ENCODE measurements around the gene CCP110. TPM values are rescaled to one million over a fixed set of nuclear protein-coding genes. Genes with fewer than 3 reads are reported as not detected.

CCP110 gene
- total RNA-seq, 4 donors from 2014 or later: 14.0 to 16.1 (median 15.1) TPM

DNA sequence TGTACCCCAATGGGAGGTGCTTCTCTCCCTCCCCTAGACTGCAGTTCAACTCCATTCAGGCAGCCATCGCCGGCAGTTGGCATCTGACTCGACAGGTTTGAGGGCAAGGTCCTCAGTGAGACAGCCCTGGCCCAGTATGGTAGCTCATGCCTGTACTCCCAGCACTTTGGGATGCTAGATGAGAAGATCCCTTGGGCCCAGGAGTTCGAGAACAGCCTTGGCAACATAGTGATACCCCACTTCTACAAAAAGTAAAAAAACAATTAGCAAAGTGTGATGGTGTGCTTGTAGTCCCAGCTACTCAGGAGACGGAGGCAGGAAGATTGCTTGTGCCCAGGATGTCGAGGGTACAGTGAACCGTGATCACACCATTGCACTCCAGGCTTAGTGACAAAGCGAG lies 43.8 kb downstream of the CCP110 start:
- no peak overlapping the region for H3K4me3 ChIP-seq
- intact Hi-C loops (cut with DNase I): no loop called here
- TF ChIP-seq EP300 (IDR thresholded peaks at IDR 0.05): no peak
- TF ChIP-seq, protein P1, sequence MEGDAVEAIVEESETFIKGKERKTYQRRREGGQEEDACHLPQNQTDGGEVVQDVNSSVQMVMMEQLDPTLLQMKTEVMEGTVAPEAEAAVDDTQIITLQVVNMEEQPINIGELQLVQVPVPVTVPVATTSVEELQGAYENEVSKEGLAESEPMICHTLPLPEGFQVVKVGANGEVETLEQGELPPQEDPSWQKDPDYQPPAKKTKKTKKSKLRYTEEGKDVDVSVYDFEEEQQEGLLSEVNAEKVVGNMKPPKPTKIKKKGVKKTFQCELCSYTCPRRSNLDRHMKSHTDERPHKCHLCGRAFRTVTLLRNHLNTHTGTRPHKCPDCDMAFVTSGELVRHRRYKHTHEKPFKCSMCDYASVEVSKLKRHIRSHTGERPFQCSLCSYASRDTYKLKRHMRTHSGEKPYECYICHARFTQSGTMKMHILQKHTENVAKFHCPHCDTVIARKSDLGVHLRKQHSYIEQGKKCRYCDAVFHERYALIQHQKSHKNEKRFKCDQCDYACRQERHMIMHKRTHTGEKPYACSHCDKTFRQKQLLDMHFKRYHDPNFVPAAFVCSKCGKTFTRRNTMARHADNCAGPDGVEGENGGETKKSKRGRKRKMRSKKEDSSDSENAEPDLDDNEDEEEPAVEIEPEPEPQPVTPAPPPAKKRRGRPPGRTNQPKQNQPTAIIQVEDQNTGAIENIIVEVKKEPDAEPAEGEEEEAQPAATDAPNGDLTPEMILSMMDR (IDR thresholded peaks at IDR 0.05): no peak
- TF ChIP-seq POLR2A (IDR thresholded peaks at IDR 0.05; ENCODE audit: low read depth): no peak
- no peak for TF ChIP-seq POLR2AphosphoS5 (IDR thresholded peaks at IDR 0.05)

DNA sequence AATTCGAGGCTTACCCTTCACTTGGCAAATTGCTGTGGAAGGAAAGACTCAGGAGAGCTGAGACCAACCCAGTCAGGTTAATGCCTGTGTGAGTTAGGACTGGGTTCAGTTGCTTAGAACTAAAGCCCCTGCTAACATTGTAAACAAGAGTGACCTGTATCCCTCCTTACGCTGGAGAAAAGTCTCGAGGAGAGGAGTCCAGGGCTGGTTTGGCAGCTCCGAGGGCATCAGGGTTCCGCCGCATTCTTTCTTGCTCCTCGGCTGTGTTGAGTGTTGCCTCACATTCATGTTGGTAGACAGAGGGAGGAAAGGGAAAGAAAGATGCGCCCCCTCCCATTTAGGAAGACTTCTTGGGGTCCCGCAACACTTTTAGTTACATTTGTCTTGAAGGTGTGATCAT lies 50.3 kb downstream of the CCP110 start:
- 88% methylated on average over 9 of the region's 9 CpGs for WGBS
- DNase-seq (ENCODE audit: extremely low spot score): no peak
- H3K27ac ChIP-seq (replicated peaks in 1 of 4): no peak overlapping the region
- peaks cover 10 to 15% (median 12%) of the 10 kb centered on the region in 4 donors for H3K4me1 ChIP-seq
- no peak for TF ChIP-seq POLR2AphosphoS5 (IDR thresholded peaks at IDR 0.05)
- TF ChIP-seq, protein P1 (IDR thresholded peaks at IDR 0.05): no peak
- no peak for TF ChIP-seq POLR2A (IDR thresholded peaks at IDR 0.05; ENCODE audit: low read depth)
- TF ChIP-seq EP300 (IDR thresholded peaks at IDR 0.05): no peak
- intact Hi-C loops (cut with DNase I): no loop called here
- H3K9me3 ChIP-seq: no peaks in the 10 kb centered on the region
- peaks cover 53 to 95% (median 83%) of the 10 kb centered on the region in 4 donors for H3K36me3 ChIP-seq
- no peaks in the 10 kb centered on the region for H3K27me3 ChIP-seq
- H3K4me3 ChIP-seq: no peak overlapping the region

More for the DNA sequence above, 43.8 kb downstream of the CCP110 start:
- no peak overlapping the region for H3K27ac ChIP-seq (replicated peaks in 1 of 4)
- no peaks in the 10 kb centered on the region for H3K4me1 ChIP-seq
- peaks cover 0 to 8% (median 0%) of the 10 kb centered on the region in 4 donors for H3K9me3 ChIP-seq
- 86% methylated on average over 4 of the region's 8 CpGs for WGBS
- no peak for DNase-seq (ENCODE audit: extremely low spot score)
- H3K27me3 ChIP-seq: no peaks in the 10 kb centered on the region
- peaks cover 46 to 79% (median 77%) of the 10 kb centered on the region in 4 donors for H3K36me3 ChIP-seq

DNA sequence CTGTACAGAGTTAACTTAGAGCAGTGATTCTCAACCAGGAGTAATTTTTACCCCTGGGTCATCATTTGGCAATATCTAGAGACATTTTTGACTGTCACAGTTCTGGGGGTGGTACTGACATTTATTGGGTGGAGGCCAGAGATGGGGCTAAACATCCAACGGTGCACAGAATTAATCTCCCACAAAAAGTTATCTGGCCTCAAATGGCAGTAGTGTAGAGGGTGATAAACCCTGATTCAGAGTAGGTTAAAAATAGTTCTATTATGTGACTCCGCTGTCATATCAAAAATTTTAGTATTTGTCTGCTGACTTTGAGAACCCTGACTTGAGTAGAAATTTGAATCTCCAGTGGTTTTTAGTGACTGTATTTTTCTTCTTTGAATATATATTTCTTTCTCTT lies 50.9 kb downstream of the CCP110 start:
- H3K27ac ChIP-seq (replicated peaks in 1 of 4): no peak overlapping the region
- intact Hi-C loops (cut with DNase I): no loop called here
- no peak for DNase-seq (ENCODE audit: extremely low spot score)
- H3K4me3 ChIP-seq: no peak overlapping the region
- WGBS: 75% methylated on average over 2 of the region's 2 CpGs
- TF ChIP-seq EP300 (IDR thresholded peaks at IDR 0.05) (no peak), POLR2AphosphoS5 (IDR thresholded peaks at IDR 0.05) (no peak), POLR2A (IDR thresholded peaks at IDR 0.05; ENCODE audit: low read depth) (no peak)
- TF ChIP-seq, protein P1 (IDR thresholded peaks at IDR 0.05): no peak
- no peaks in the 10 kb centered on the region for H3K9me3 ChIP-seq
- peaks cover 47 to 95% (median 83%) of the 10 kb centered on the region in 4 donors for H3K36me3 ChIP-seq
- H3K4me1 ChIP-seq: peaks cover 10 to 21% (median 18%) of the 10 kb centered on the region in 4 donors
- no peaks in the 10 kb centered on the region for H3K27me3 ChIP-seq

DNA sequence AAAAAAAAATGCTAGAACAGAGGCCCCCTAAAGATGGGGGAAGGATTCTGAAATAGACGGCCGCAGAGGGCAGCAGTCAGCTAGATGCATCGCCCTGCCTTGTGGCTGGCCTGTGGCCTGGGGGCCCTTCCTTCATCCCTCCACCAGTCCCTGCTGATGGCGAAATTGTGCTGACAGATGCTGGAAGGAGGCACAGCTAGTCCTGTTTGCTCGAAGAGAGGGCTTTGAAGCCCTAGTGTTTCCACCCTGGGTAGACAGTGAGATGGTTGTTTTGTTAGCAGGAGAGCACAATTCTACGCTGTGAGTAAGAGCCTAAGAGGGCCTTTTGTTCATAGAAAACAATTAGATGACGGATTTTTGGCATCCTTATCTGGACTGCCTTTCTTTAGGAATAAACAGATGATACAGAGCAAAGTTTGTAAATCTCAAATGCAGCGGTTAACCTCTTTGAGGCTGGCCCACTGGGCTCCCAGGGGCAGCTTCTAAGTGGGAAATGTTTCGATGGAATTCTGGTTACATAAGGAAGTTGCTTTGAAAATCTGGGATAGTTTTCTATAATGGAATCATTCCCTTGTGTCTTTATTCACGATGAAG lies 54.7 kb downstream of the CCP110 start:
- TF ChIP-seq POLR2AphosphoS5 (IDR thresholded peaks at IDR 0.05): peak; percentile 25 to 44
- TF ChIP-seq, protein P1 (IDR thresholded peaks at IDR 0.05): peak in 1 of 3 experiments; percentile 6
- TF ChIP-seq EP300 (IDR thresholded peaks at IDR 0.05): no peak
- TF ChIP-seq POLR2A (IDR thresholded peaks at IDR 0.05; ENCODE audit: low read depth): no peak
- DNase-seq (ENCODE audit: extremely low spot score): no peak
- H3K27ac ChIP-seq (replicated peaks in 1 of 4): peak overlapping the region; percentile 60 to 82 (median 74)
- no peak overlapping the region for H3K4me3 ChIP-seq
- H3K4me1 ChIP-seq: peaks cover 10 to 21% (median 18%) of the 10 kb centered on the region in 4 donors
- intact Hi-C loops (cut with DNase I): no loop called here
- peaks cover 39 to 95% (median 84%) of the 10 kb centered on the region in 4 donors for H3K36me3 ChIP-seq
- H3K27me3 ChIP-seq: no peaks in the 10 kb centered on the region
- 56% methylated on average over 10 of the region's 10 CpGs for WGBS
- no peaks in the 10 kb centered on the region for H3K9me3 ChIP-seq
